Hematopoietic multipotent progenitor cell treated with erythropoietin and hydrocortisone succinate and interleukin-3 and kit ligand, for 4 days (in vitro differentiated cells): Measurements from ENCODE around the gene FOXD4L5.
"Not testable (repeated sequence)": the region's sequence is repeated elsewhere in the genome, so short reads cannot be mapped to it uniquely, and the experiment has no call there.

Experiments
- DNase-seq: peaks from one replicate; pipeline ENCODE4 v3.0.0-alpha.2; 2015

FOXD4L5 gene

DNA sequence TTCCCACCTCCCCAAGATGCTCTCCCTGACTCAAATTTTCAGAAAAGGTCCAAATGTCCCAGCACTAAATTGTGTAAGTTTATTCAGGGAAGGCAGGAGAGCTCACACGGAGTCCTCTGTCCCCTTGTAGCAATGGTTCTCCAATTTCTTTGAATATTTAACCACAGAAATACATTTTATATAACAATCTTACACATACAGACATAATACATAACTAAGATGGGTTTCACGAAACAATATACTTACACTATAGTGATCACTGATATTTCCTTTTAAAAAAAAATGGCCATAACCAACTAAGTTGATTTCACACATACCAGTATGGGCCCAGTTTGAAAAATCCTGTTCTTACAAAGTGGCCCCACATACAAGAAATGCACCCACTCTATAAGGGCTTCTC lies at the start of gene FOXD4L5:
TSS of gene FOXD4L5 (minus strand) at position 101 of the 400 bp plus-strand sequence. CDS start 832 bp downstream, outside the sequence.
- DNase-seq = not testable (repeated sequence)

DNA sequence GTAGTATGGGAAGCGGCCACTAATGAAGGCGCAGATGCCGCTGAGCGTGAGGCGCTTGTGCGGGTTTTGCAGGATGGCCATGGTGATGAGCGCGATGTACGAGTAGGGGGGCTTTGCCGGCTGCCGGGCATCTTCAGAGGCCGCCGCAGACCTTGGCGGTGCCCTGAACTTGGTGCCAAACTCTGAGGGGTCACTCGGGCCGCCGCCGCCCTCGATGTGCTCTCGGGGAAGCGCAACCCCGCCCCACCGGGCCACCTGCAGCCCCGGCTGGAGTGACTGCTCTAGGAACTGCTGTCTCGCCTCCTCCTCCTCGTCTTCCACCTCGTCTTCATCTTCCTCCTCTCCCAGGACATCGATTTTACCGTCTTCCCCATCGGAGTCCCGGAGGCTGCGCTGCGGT lies 1.1 kb downstream of the FOXD4L5 start:
- not testable (repeated sequence) for DNase-seq

DNA sequence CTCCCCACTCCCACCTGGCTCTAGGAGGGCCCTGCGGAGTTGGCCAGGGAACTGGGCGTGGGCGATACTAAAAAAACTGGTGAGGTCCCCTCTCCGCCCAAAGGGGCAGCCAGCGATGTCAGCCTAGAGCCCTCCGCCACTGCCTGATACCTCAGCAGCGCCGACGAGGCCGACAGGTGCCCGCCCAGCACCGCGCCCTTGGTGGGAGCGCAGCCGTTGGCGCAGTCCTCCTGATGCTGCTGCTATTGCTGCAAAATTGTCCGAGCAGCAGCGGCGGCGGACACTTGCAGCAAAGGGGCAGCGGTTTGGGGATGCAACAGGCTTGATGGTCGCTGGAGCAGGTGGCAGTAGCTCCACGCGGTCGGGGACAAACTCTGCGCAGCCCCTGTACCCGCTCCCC lies 2.0 kb downstream of the FOXD4L5 start:
- not testable (repeated sequence) for DNase-seq
